Nephron progenitor cell (in vitro differentiated cells): Measurements from ENCODE around the gene FITM2.

ENCODE experiments used
- DNase-seq: peaks from one replicate; pipeline ENCODE4 v3.0.0; 2021
- H3K27ac Mint-ChIP-seq: 2 replicates; pipeline ENCODE4 v1.8.0; 2021; ENCODE audit warnings: mild to moderate bottlenecking, moderate library complexity, mixed read lengths
- H3K27me3 Mint-ChIP-seq: 2 replicates; pipeline ENCODE4 v1.8.0; 2021; ENCODE audit warnings: mild to moderate bottlenecking, low read depth, mixed read lengths; ENCODE audit not compliant: poor library complexity
- H3K36me3 Mint-ChIP-seq: 2 replicates; pipeline ENCODE4 v1.8.0; 2021; ENCODE audit warnings: low read depth, mixed read lengths
- H3K4me1 Mint-ChIP-seq: 2 replicates; pipeline ENCODE4 v1.8.0; 2021; ENCODE audit warnings: mixed read lengths
- H3K4me3 Mint-ChIP-seq: 2 replicates; pipeline ENCODE4 v1.8.0; 2021; ENCODE audit warnings: mild to moderate bottlenecking, moderate library complexity, mixed read lengths
- H3K9me3 Mint-ChIP-seq: 2 replicates; pipeline ENCODE4 v1.8.0; 2021; ENCODE audit warnings: mild to moderate bottlenecking, moderate library complexity, mixed read lengths
- TF ChIP-seq, protein P1 (sequence below): fragments of 200-600 bp; sonication (generic); IDR thresholded peaks from 2 replicates; pipeline ENCODE4 v1.5.0; 2021; ENCODE audit warnings: antibody characterized with exemption

FITM2 gene

DNA sequence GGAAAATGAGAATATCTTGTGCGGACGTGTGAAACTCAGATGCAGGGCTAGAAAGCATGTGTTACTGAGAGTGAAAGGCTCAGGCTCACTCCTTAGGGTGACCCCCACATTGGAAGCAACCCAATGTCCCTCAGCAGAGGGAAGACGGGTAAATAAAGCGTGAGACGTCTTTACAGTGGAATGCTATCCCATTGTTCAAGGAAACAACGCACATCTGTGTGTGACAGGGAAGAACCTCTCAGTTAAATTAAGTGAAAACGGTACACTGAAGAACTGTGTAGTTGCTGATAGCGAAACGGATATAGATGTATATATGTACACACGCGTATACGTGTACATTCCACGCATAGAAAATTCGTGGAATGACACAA, 45.3 kb upstream of the FITM2 start:
- H3K36me3 Mint-ChIP-seq = no peaks in the 10 kb centered on the region
- TF ChIP-seq, protein P1, sequence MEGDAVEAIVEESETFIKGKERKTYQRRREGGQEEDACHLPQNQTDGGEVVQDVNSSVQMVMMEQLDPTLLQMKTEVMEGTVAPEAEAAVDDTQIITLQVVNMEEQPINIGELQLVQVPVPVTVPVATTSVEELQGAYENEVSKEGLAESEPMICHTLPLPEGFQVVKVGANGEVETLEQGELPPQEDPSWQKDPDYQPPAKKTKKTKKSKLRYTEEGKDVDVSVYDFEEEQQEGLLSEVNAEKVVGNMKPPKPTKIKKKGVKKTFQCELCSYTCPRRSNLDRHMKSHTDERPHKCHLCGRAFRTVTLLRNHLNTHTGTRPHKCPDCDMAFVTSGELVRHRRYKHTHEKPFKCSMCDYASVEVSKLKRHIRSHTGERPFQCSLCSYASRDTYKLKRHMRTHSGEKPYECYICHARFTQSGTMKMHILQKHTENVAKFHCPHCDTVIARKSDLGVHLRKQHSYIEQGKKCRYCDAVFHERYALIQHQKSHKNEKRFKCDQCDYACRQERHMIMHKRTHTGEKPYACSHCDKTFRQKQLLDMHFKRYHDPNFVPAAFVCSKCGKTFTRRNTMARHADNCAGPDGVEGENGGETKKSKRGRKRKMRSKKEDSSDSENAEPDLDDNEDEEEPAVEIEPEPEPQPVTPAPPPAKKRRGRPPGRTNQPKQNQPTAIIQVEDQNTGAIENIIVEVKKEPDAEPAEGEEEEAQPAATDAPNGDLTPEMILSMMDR = no peak

DNA sequence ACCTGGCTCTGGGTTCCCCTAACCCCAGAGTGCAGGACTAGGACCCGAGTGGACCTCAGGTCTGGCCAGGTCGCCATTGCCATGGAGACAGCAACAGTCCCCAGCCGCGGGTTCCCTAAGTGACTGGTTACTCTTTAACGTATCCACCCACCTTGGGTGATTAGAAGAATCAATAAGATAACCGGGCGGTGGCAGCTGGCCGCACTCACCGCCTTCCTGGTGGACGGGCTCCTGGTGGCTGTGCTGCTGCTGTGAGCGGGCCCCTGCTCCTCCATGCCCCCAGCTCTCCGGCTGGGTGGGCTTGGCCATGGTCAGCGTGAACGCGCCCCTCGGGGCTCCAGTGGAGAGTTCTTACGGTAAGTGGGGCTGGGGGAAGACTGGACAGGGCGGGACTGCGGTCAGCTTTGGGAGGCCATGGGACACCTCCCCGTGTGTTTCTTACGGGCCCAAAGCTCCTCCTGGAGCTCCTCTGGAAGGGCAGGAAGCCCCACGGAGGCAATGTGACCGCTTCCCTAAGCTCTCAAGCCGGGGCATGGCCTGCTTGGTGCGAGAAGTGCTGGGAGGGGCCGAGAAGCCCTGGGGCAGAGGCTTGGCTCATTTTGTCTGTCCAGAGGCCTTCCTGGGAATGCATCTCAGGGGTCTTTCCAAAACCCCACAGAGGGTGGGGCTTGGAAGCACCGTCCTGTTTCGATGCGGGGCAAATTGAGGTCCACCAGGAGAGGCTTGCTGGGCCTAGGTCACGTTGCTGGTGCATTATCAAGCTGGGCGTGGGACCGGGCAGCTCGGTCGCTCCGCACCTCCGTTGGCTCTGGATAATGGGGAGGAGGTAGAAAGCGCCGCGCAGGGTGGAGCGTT, 44.7 kb upstream of the FITM2 start, which contains the start of gene HNF4A:
Gene HNF4A, plus strand, starts transcription at position 202 of the 855 bp plus-strand sequence. Its CDS starts 106 bp downstream, at position 308.
- H3K36me3 Mint-ChIP-seq = no peaks in the 10 kb centered on the region
- H3K9me3 Mint-ChIP-seq = no peaks in the 10 kb centered on the region
- peaks cover 8% of the 10 kb centered on the region for H3K4me1 Mint-ChIP-seq
- TF ChIP-seq, protein P1 = no peak
- no peak within 1 kb of the TSS for H3K4me3 Mint-ChIP-seq
- no peak for DNase-seq
- H3K27me3 Mint-ChIP-seq = no peaks in the 10 kb centered on the region
- H3K27ac Mint-ChIP-seq = no peak within 1 kb of the TSS

More for the DNA sequence above, 45.3 kb upstream of the FITM2 start:
- Mint-ChIP-seq H3K27ac (no peak overlapping the region), H3K9me3 (no peaks in the 10 kb centered on the region), H3K4me3 (no peak overlapping the region), H3K4me1 (peaks cover 8% of the 10 kb centered on the region), H3K27me3 (no peaks in the 10 kb centered on the region)
- DNase-seq = no peak

DNA sequence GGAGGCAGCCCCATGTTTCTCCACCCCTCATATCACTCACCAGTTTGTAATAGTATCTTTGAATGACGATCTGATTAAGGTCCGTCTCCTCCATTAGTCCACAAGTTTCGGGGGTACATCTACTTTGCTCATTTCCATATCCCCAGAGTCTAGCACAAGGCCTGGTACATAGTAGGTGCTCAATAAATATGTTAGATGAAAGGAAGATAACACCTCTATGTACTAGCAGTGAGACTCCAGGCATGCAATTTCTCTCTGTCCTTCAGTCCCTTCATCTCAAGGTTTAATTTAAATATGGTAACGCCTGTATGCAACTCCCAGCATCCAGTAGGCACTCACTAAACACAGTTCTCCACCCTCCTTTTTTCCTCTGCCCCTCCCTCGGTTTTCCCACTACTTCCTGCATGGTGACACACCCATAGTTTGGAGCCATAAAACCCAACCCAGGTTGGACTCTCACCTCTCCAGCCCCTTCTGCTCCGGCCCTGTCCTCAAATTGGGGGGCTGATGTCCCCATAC, 44.0 kb upstream of the FITM2 start:
- Mint-ChIP-seq H3K27me3 (no peaks in the 10 kb centered on the region), H3K4me3 (no peak overlapping the region), H3K36me3 (no peaks in the 10 kb centered on the region), H3K4me1 (peaks cover 8% of the 10 kb centered on the region), H3K9me3 (no peaks in the 10 kb centered on the region), H3K27ac (no peak overlapping the region)
- DNase-seq = no peak
- TF ChIP-seq, protein P1 = no peak

DNA sequence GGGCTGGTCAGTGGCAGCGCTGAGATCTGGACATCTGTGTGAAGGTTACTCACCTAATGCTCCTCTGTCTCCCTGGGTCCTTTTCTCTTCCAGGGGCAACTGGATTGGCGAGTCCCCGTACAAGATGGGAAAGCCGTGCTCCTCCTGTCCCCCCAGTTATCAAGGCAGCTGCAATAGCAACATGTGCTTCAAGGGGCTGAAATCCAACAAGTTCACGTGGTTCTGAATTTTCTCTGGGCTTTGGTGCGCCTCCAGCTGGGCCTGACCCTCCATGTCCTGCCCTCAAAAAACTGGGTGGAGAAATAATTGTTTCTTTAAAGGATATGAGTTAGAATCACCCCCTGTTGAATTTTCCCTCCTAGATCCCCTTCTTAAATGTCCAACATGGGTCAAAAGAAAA, 39.6 kb upstream of the FITM2 start:
- Mint-ChIP-seq H3K27me3 (no peaks in the 10 kb centered on the region), H3K9me3 (no peaks in the 10 kb centered on the region), H3K4me3 (no peak overlapping the region), H3K4me1 (peaks cover 8% of the 10 kb centered on the region), H3K27ac (no peak overlapping the region), H3K36me3 (no peaks in the 10 kb centered on the region)
- TF ChIP-seq, protein P1 = no peak
- DNase-seq = no peak

DNA sequence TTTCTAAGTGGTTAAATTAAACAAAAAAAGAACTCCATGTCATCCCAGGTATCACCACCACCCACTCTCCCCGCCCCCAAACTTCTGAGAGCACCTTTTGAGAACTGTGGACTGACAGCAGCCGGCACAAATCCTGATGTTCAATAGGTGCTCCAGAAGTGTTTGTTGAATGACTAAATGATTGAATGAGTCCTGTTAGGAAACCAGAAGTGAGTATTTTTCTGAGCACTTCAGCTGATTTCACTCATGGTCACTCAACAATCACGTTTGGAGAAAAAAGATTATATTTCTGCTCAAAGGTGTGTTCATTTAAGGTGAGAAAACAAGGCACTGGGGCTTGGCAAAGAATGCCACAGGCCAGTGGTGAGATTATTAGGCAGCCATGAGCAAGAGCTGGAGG, 38.3 kb upstream of the FITM2 start:
- Mint-ChIP-seq H3K36me3 (no peaks in the 10 kb centered on the region), H3K4me1 (peaks cover 8% of the 10 kb centered on the region), H3K27me3 (no peaks in the 10 kb centered on the region), H3K27ac (no peak overlapping the region), H3K9me3 (no peaks in the 10 kb centered on the region), H3K4me3 (no peak overlapping the region)
- no peak for DNase-seq
- TF ChIP-seq, protein P1 = no peak
